Occipital lobe (tissue), 2 donors: ENCODE data around the gene WAS. TPM values are rescaled to one million over a fixed set of nuclear protein-coding genes. Genes with fewer than 3 reads are reported as not detected.
"Not testable (repeated sequence)": the region's sequence is repeated elsewhere in the genome, so short reads cannot be mapped to it uniquely, and the experiment has no call there.

Experiments
- DNase-seq: peaks from one replicate; lab custom pipeline; 2025; lab: John Stamatoyannopoulos, UW
- total RNA-seq: library from RNA; depleted of rRNA; stranded (reverse); fragments of >200 nt; gene quantifications from one replicate; pipeline ENCODE4 v1.2.3, GENCODE V29; 2014

Gene WAS
- total RNA-seq, 1 donor from 2014 or later = 0.16 TPM

- no peak for DNase-seq
These were observed 1.8 kb downstream of the WAS start for GRCh38 chrX:48685416-48685815.

DNA sequence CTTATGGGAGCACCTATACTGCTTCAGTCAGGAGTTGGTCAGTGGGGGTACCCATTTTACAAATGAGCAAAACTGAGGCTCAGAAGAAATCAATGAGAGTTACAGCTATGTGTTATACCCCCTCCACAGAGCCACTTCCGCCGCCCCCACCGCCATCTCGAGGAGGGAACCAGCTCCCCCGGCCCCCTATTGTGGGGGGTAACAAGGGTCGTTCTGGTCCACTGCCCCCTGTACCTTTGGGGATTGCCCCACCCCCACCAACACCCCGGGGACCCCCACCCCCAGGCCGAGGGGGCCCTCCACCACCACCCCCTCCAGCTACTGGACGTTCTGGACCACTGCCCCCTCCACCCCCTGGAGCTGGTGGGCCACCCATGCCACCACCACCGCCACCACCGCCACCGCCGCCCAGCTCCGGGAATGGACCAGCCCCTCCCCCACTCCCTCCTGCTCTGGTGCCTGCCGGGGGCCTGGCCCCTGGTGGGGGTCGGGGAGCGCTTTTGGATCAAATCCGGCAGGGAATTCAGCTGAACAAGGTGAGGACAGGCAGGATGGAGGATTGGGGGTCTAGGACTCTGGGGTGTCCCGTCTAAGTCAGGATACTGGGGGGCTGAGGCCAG, 5.0 kb downstream of the WAS start:
- DNase-seq = no peak

- no peak for DNase-seq
These were observed 5.8 kb downstream of the WAS start for GRCh38 chrX:48689208-48689920.

- DNase-seq = not testable (repeated sequence)
These were observed 8.1 kb downstream of the WAS start for GRCh38 chrX:48691746-48692145.

DNA sequence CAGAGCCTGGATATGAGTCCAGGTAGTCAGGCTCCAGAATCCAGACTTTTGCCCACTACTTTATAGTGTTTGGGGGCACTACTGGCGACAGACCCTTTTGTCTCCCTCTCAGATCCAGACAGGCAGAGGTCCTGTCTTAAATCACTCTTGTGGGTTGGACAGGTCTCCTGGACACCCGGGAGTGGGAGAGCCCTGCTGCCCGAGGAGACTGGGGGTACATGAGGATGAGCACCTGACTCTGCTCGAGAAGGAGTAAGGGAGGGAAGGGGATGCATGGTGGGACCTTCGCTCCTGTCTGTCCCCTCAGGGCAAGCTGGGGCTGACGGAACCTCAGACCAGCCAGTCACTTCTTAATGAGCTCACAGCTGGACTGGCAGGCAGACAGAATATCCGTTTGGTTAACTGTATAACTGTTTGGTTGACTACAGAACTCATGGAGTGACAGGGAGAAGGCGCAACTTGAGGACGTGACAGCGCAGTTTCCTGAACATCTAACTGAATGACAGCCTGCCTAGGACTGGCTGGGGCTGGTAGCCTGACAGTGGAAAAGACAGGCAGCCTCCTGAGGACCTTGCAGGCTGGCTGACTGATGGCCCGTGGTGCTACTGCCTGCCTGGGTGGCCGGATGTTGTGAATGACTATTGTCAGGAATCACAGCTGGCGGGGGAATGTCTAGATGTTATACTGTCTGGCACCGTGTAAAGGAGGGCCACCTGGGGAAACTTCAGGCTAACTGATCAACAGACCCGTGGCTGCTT, 11.4 kb downstream of the WAS start:
- DNase-seq = no peak

DNA sequence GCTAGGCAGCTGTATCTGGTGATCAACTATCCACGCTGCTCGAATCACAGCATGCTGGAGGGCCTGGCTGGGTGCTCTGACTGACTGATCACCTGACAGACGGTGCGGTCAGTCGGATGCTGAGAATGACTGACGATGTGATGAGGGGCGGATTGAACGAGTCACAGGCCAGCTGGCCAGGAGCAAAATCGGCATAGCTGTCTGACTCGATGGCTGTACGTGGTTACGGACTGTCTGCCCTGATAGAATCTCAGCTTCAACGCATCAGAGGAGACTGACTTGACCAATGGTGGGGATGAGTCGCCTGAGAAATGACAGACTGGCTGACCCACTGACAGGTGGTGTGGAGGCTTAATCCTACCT, 11.9 kb downstream of the WAS start:
- no peak for DNase-seq

DNA sequence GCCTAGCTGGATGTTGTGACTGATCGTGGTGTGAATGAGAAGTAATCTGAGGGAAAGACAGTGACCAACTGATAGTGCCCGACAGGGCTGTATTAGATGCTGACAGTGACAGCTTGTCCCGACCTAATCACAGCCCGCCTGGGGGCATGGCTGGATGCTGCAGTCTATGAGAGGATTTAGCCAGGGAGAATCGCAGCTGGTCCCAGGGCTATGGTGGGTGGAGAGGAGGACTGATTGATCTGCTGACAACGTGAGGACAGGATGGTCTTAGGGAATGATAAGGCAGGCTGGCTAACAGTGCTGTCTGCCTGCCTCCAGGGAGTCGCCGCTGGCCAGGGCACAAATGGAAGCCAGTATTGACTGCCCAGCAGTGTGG, 12.3 kb downstream of the WAS start:
- DNase-seq = no peak

GRCh38 chrX:48696301-48696908, 12.8 kb downstream of the WAS start, which contains the start of gene SUV39H1:
SUV39H1 (plus strand) TSS chrX:48696734; CDS start chrX:48696785, 51 bp downstream.
- DNase-seq = peak; percentile 82

DNA sequence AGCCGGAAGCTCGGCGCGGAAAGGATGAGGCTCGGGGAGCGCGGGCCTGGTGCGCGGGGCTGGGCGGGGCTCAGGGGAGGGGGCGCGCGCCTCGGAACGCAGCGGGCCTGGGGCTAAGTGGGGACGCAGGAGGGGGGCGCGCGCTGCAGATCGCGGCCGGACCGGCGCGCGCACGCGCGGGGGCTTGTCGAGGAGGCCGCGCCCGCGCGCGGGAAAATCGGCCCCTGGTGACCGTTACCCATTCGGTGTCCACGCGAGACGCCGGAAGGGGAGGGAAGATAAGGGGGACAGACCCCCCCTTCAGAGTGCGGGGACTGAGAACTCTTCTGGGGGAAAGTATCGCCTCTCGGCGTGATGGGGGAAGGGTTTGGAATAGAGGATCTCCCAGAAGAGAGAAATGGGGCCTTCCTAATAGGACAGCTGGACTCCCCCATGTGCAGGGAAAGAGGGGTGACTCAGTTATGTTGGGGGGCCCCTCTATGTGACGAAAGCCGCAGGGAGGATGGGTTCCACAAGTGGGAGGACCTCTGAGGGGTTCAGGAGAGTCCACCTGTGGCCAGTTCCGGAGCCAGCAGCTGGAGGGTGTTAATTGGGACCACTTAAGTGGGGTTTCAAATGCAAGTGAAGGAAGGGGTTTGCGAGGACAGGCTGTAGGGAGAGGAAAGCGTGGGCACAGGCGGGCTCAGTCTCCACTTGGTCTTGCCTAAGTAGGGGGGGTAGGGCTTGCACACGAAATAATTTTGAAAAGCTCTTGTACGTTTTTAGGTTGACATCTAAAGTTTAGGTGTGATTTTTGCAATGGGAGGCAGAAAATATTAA, 13.5 kb downstream of the WAS start:
- DNase-seq = no peak

DNA sequence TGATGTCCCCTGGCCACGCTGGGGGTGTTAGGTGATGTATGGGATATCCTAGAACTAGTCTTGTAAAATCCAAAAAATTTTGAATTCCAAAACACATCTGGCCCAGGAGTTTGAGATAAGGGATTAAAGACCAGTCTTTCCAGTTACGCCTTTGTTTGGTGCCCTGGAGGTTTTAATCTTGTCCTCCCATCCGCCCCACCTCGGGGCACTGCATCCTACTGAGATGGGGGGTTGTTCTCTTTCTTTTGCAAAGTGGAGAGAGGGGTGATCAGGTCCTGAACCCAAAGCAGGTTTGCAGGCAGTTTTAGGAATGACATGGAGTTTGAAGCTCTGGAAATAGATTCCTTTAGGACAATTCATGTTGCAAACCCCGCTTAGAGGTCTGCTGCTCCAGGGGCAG, 14.7 kb downstream of the WAS start:
- no peak for DNase-seq

DNA sequence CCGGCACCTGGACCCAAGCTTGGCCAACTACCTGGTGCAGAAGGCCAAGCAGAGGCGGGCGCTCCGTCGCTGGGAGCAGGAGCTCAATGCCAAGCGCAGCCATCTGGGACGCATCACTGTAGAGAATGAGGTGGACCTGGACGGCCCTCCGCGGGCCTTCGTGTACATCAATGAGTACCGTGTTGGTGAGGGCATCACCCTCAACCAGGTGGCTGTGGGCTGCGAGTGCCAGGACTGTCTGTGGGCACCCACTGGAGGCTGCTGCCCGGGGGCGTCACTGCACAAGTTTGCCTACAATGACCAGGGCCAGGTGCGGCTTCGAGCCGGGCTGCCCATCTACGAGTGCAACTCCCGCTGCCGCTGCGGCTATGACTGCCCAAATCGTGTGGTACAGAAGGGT, 16.6 kb downstream of the WAS start:
- DNase-seq = no peak

DNA sequence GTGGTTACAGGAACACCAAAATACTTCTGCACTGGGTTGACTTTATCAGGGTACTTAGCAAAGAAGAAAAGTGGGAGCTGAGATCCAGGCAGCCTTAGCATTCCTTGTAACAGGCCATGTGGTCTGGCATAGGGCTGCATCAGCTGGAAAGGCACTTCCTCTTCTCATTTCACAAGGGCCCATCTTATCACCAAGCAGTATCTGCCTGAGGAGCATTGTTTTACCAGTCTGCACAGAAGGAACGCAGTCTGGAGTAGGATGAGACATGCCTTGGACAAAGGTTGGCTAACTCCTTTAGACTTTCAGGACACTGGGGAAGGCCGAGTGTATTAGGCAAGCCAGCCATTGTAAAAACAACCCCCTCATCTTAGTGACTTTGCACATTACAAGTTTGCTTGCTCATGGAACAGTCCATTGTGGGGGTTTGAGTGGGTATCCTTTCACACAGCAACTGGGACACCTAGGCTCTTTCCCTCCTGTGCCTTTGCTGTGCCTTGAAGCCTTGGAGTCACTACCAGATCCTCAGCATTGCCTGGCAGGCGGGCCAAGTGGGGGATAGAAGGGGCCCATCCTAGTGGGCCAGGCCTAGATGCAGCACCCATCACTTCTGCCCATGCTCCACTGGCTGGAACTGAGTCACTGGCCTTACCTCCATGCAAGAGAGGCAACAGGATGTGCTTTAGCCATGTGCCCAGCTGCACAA, 17.5 kb downstream of the WAS start:
- DNase-seq = no peak

- no peak for DNase-seq
These were observed 18.4 kb downstream of the WAS start for GRCh38 chrX:48702032-48702431.

DNA sequence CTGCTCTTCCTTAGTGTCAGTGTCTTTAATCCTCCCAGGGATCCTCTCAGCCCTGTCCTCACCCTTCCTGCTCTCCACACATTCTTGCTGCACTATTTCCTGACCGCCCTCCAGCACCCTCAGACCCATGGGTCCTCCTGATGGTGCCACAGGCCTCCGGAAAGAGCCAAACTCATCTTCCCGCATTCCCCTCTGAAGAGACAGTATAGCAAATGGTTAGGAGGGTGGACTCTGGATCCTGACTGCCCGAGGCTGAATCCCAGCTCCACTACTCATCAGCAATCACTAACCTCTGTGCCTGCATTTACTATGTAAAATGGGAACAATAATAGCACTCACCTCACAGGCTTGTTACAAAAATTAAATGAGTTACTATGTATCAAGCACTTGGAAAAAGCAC, 19.1 kb downstream of the WAS start:
- DNase-seq = no peak

DNA sequence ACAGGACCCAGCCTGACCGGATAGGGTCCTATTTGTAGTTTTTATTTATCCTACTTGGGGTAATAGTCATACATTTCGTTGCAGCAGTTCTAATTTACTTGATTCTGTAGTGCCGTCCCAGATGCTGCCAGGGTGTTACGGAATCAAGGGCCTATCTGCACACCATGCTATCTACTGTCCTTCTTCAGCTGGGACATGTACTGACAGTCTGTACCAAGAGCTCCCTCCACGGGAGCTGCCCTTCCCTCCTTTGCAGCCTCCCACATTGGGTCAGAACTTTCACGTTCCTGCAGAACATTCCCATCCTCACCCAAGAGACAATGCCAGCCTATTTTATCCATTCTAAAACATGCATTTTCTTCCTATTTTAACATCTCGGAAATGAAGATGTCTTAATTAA, 19.6 kb downstream of the WAS start:
- no peak for DNase-seq

GRCh38 chrX:48703642-48704481, 20.3 kb downstream of the WAS start:
- DNase-seq = peak; percentile 4

- DNase-seq = no peak
These were observed 22.3 kb downstream of the WAS start for GRCh38 chrX:48705871-48706270.

GRCh38 chrX:48709522-48710112, 26.0 kb downstream of the WAS start:
- DNase-seq = no peak

GRCh38 chrX:48711162-48711928, 27.7 kb downstream of the WAS start:
- no peak for DNase-seq
